Large intestine (tissue), 12 donors: ENCODE results near the gene DLX1. TPM values are rescaled to one million over a fixed set of nuclear protein-coding genes. Genes with fewer than 3 reads are reported as not detected.

Experiments used
- DNase-seq, 2 donors: peaks; one replicate each; pipeline versions ENCODE4 v3.0.0 to v3.0.0-alpha.2; 2013
- H3K27ac ChIP-seq: one replicate; pipeline ENCODE4 v1.5.1; 2013; ENCODE audit warnings: low read length
- H3K27me3 ChIP-seq: 2 replicates; pipeline ENCODE4 v1.6.1; 2013; ENCODE audit warnings: low read length; ENCODE audit not compliant: control insufficient read depth, insufficient read depth
- H3K36me3 ChIP-seq: 2 replicates; pipeline ENCODE4 v1.6.1; 2013; ENCODE audit warnings: low read length; ENCODE audit not compliant: control insufficient read depth, insufficient read depth
- H3K4me1 ChIP-seq: one replicate; pipeline ENCODE4 v1.6.1; 2013; ENCODE audit warnings: low read length; ENCODE audit not compliant: control insufficient read depth, insufficient read depth
- H3K4me3 ChIP-seq: one replicate; pipeline ENCODE4 v1.5.1; 2013; ENCODE audit warnings: low read length
- H3K9me3 ChIP-seq: one replicate; pipeline ENCODE4 v1.6.1; 2013; ENCODE audit warnings: mild to moderate bottlenecking, low read depth, low read length, moderate library complexity; ENCODE audit not compliant: control insufficient read depth
- WGBS: methylation state at CpG from one replicate; pipeline ENCODE4 v1.1.5; 2013; ENCODE audit warnings: low lambda C conversion rate; ENCODE audit not compliant: insufficient coverage; 5-methylcytosine and 5-hydroxymethylcytosine counted together
- long read RNA-seq, 11 donors: transcript quantifications; one replicate each; lab custom pipeline, GENCODE V29; 2026
- polyA plus RNA-seq: library from polyadenylated mRNA; unstranded; fragments of 120-200 nt; gene quantifications from one replicate; pipeline ENCODE4 v1.2.1, GENCODE V29; 2013

DLX1 gene
- 3.4 TPM for polyA plus RNA-seq
- long read RNA-seq, donor 1, partial matches to known transcripts = 0 of 1 reads
- long read RNA-seq, donor 1, other reads (novel, unspliced or antisense) = 0 of 1 reads
- long read RNA-seq, donor 2, partial matches to known transcripts = 0 of 3 reads
- long read RNA-seq, donor 2, other reads (novel, unspliced or antisense) = 0 of 3 reads
- long read RNA-seq, donor 3 = 0 reads
- long read RNA-seq, donor 4 = 0 reads
- long read RNA-seq, donor 5, partial matches to known transcripts = 0 of 1 reads
- long read RNA-seq, donor 5, other reads (novel, unspliced or antisense) = 0 of 1 reads
- long read RNA-seq, donor 6, partial matches to known transcripts = 0 of 1 reads
- long read RNA-seq, donor 6, other reads (novel, unspliced or antisense) = 0 of 1 reads
- long read RNA-seq, donor 7, partial matches to known transcripts = 0 of 3 reads
- long read RNA-seq, donor 7, other reads (novel, unspliced or antisense) = 0 of 3 reads
- long read RNA-seq, donor 8, partial matches to known transcripts = 0 of 1 reads
- long read RNA-seq, donor 8, other reads (novel, unspliced or antisense) = 0 of 1 reads
- long read RNA-seq, donor 9, partial matches to known transcripts = 0 of 3 reads
- long read RNA-seq, donor 9, other reads (novel, unspliced or antisense) = 0 of 3 reads
- long read RNA-seq, donor 10 = 0 reads
- long read RNA-seq, donor 11 = 0 reads

DNA sequence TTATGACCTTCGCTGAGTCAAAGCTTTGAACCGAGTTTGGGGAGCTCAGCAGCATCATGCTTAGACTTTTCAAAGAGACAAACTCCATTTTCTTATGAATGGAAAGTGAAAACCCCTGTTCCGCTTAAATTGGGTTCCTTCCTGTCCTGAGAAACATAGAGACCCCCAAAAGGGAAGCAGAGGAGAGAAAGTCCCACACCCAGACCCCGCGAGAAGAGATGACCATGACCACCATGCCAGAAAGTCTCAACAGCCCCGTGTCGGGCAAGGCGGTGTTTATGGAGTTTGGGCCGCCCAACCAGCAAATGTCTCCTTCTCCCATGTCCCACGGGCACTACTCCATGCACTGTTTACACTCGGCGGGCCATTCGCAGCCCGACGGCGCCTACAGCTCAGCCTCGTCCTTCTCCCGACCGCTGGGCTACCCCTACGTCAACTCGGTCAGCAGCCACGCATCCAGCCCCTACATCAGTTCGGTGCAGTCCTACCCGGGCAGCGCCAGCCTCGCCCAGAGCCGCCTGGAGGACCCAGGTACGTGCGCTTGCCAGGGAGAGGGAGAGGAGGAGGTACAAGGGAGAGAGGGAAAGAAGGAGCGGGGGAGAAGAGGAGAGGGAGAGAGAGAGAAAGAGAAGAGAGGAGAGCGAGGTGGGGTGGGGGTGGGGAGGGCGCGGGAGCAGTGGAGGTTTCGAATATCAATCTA is at the start of gene DLX1:
Gene DLX1, plus strand, starts transcription at position 48 of the 700 bp plus-strand sequence. Its CDS starts 171 bp downstream, at position 219.
- Histone ChIP-seq H3K4me1 (peaks cover 21% of the 10 kb centered on the region), H3K27me3 (peaks cover 100% of the 10 kb centered on the region), H3K4me3 (peak within 1 kb of the TSS; percentile 25), H3K9me3 (peaks cover 36% of the 10 kb centered on the region), H3K36me3 (no peaks in the 10 kb centered on the region), H3K27ac (peak within 1 kb of the TSS; percentile 35)
- 0% methylated on average over 2 of the region's 34 CpGs for WGBS
- DNase-seq = no peak

- Histone ChIP-seq H3K4me3 (no peak overlapping the region), H3K27ac (no peak overlapping the region), H3K9me3 (no peaks in the 10 kb centered on the region), H3K4me1 (no peaks in the 10 kb centered on the region), H3K36me3 (no peaks in the 10 kb centered on the region), H3K27me3 (no peaks in the 10 kb centered on the region)
- WGBS = 68% methylated on average over 2 of the region's 3 CpGs
- no peak for DNase-seq
These were observed 47.2 kb upstream of the DLX1 start for GRCh38 chr2:172038121-172038520.

DNA sequence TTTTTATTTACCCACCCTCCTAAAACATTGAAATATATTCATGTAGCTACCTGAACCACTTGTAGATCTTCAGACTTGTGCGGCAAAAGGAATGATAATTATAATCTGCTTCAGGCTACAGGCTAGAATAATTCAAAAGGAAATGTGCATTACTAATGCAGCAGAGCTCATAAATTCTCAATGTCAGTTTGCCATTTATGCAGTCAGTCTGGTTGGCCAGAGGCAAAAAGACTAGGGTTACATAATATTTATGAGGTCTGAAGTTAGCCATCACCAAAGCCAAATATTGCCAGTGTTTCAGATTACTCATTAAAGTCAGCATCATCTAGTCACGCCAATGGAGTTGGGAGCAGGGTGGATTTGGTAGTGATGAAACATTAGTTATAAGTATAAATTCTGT is 46.7 kb upstream of the DLX1 start:
- no peaks in the 10 kb centered on the region for H3K9me3 ChIP-seq
- no peaks in the 10 kb centered on the region for H3K4me1 ChIP-seq
- 100% methylated on average over 1 of the region's 2 CpGs for WGBS
- H3K27me3 ChIP-seq = no peaks in the 10 kb centered on the region
- no peak overlapping the region for H3K27ac ChIP-seq
- no peaks in the 10 kb centered on the region for H3K36me3 ChIP-seq
- DNase-seq = no peak
- H3K4me3 ChIP-seq = no peak overlapping the region

GRCh38 chr2:172039011-172039704 is 46.1 kb upstream of the DLX1 start:
- Histone ChIP-seq H3K4me3 (no peak overlapping the region), H3K36me3 (no peaks in the 10 kb centered on the region), H3K9me3 (no peaks in the 10 kb centered on the region), H3K27ac (no peak overlapping the region), H3K27me3 (no peaks in the 10 kb centered on the region), H3K4me1 (no peaks in the 10 kb centered on the region)
- 100% methylated on average over 2 of the region's 3 CpGs for WGBS
- DNase-seq = no peak

DNA sequence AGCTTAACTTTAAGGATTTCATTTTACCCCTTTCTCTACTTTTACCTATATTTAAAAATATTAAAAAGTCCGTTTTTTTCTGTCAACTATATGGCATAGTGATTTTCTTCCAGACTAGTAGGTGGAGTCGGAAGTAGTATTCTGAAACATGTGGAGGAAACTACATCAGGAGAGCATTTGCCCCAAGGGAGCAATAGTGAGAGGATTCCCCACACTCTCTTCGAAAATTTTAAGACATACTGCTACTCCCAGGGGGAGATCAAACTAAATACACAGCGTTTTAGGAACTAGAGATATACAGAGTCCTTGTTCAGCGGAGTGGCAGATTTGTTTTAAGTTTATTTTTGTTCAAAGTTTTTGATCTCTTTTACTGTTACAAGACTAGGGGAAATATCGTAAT is 45.0 kb upstream of the DLX1 start:
- no CpG with 5 or more reads among the region's 6 CpGs for WGBS
- no peak overlapping the region for H3K27ac ChIP-seq

GRCh38 chr2:172046080-172046678 is 39.1 kb upstream of the DLX1 start:
- no peaks in the 10 kb centered on the region for H3K36me3 ChIP-seq
- no peaks in the 10 kb centered on the region for H3K9me3 ChIP-seq
- no peak overlapping the region for H3K4me3 ChIP-seq
- H3K4me1 ChIP-seq = no peaks in the 10 kb centered on the region
- no peaks in the 10 kb centered on the region for H3K27me3 ChIP-seq
- DNase-seq = no peak
- H3K27ac ChIP-seq = no peak overlapping the region
- no CpG with 5 or more reads among the region's 1 CpG for WGBS

More for the DNA sequence above, 45.0 kb upstream of the DLX1 start:
- DNase-seq = no peak
- H3K36me3 ChIP-seq = no peaks in the 10 kb centered on the region
- H3K9me3 ChIP-seq = no peaks in the 10 kb centered on the region
- no peaks in the 10 kb centered on the region for H3K4me1 ChIP-seq
- H3K27me3 ChIP-seq = no peaks in the 10 kb centered on the region
- H3K4me3 ChIP-seq = no peak overlapping the region

GRCh38 chr2:172046866-172047565 is 38.3 kb upstream of the DLX1 start:
- Histone ChIP-seq H3K9me3 (no peaks in the 10 kb centered on the region), H3K27ac (no peak overlapping the region), H3K4me3 (no peak overlapping the region)

DNA sequence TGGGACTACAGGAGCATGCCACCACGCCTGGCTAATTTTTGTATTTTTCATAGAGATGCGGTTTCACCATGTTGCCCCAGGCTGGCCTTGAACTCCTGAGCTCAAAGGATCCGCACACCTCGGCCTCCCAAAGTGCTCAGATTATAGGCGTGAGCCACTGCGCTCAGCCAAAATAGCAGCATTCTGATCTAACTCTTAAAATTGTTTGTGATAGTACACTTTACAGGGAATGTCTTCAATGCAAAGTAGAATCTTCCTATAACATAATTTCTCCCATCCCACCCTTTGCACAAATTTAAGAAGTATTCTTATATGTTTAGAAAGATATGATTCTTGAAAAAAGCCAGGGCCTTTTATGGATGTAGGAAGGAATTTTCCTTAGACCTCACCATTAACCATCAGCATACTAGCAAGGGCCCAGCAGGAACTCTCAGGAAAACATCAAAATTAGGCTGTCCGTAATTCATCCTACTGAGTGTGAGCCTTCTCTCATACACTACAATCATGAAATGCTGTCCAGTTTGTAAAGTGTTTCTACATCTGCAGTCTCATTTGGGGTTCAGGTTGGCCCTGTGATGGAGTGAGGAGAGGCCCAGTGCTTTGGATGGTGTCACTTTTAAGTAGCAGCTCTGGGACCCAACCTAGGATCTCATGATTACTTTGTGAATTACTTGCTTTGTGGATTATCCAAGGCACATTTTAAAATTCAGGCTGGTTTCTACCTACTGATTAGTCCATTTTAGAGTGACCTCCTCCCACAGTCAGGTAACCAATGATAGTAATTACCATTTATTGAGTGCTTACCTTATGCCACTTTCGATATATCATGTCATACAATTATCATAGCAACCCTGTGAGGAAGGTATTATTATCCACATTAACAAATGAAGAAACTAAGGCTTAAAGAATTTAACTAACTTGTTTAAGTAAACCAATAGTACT is 37.5 kb upstream of the DLX1 start:
- DNase-seq = no peak
- H3K9me3 ChIP-seq = no peaks in the 10 kb centered on the region
- no peak overlapping the region for H3K4me3 ChIP-seq
- H3K27ac ChIP-seq = no peak overlapping the region
- H3K27me3 ChIP-seq = no peaks in the 10 kb centered on the region
- H3K4me1 ChIP-seq = no peaks in the 10 kb centered on the region
- no peaks in the 10 kb centered on the region for H3K36me3 ChIP-seq
- no CpG with 5 or more reads among the region's 8 CpGs for whole genome bisulfite sequencing

More at GRCh38 chr2:172046866-172047565, 38.3 kb upstream of the DLX1 start:
- H3K36me3 ChIP-seq = no peaks in the 10 kb centered on the region
- H3K4me1 ChIP-seq = no peaks in the 10 kb centered on the region
- DNase-seq = no peak
- H3K27me3 ChIP-seq = no peaks in the 10 kb centered on the region
- no CpG with 5 or more reads among the region's 3 CpGs for WGBS
